GM13976 (cell line): ENCODE results near the gene CD99L2.

Experiments used
- DNase-seq: peaks from one replicate; pipeline ENCODE4 v3.0.0; 2012; ENCODE audit warnings: low spot score
- CTCF ChIP-seq: IDR thresholded peaks from 2 replicates; pipeline ENCODE4 v1.5.1; 2012; ENCODE audit warnings: borderline replicate concordance, mild to moderate bottlenecking; ENCODE audit not compliant: insufficient read depth; ENCODE audit errors: extremely low read depth, missing control alignments, control extremely low read depth
- in situ Hi-C: fragments of 300-500 bp; cut with MboI; formaldehyde crosslinking; loops from one replicate; pipeline ENCODE4 v1.12.0; 2022; ENCODE audit warnings: low sequenced_read_pairs, mixed read lengths, inconsistent platforms; ENCODE audit not compliant: unreplicated experiment

CD99L2 gene

GRCh38 chrX:150773117-150773516 lies 125.4 kb downstream of the CD99L2 start:
- TF ChIP-seq CTCF = no peak
- DNase-seq = no peak
- in situ Hi-C loops = loop anchor here (10.0 kb wide), 1 partner anchor 312 kb away; no protein-coding TSS in a partner anchor

GRCh38 chrX:150772150-150772970 lies 126.1 kb downstream of the CD99L2 start:
- DNase-seq = peak; percentile 84
- in situ Hi-C loops = loop anchor here (10.0 kb wide), 1 partner anchor 312 kb away; no protein-coding TSS in a partner anchor
- TF ChIP-seq CTCF = peak; percentile 82

GRCh38 chrX:150771116-150771515 lies 127.4 kb downstream of the CD99L2 start:
- TF ChIP-seq CTCF = no peak
- in situ Hi-C loops = loop anchor here (10.0 kb wide), 1 partner anchor 314 kb away; no protein-coding TSS in a partner anchor
- no peak for DNase-seq

GRCh38 chrX:150770623-150771022 lies 127.8 kb downstream of the CD99L2 start:
- in situ Hi-C loops = loop anchor here (10.0 kb wide), 1 partner anchor 314 kb away; no protein-coding TSS in a partner anchor
- DNase-seq = no peak
- no peak for TF ChIP-seq CTCF

- in situ Hi-C loops = no loop called here
- TF ChIP-seq CTCF = no peak
These were observed 129.1 kb downstream of the CD99L2 start for GRCh38 chrX:150769408-150769807.

GRCh38 chrX:150768580-150769190 lies 129.8 kb downstream of the CD99L2 start:
- no peak for DNase-seq
- in situ Hi-C loops = no loop called here
- no peak for TF ChIP-seq CTCF

More at GRCh38 chrX:150769408-150769807, 129.1 kb downstream of the CD99L2 start:
- DNase-seq = no peak
